ENCODE measurements around the gene TCTN1.

Gene TCTN1

GRCh38 chr12:110613071-110613770 is 708 bp upstream of the TCTN1 start:
- no peak for TF ChIP-seq CTCF (IDR thresholded peaks at IDR 0.05; ENCODE audit: low read depth, low read length)
- peak overlapping the region; percentile 73 for H3K4me3 ChIP-seq (ENCODE audit: low read depth, low read length)

GRCh38 chr12:110615171-110615570 is 1.2 kb downstream of the TCTN1 start:
- H3K4me3 ChIP-seq (ENCODE audit: low read depth, low read length), result no peak overlapping the region

GRCh38 chr12:110616471-110617115 is 2.7 kb downstream of the TCTN1 start:
- H3K4me3 ChIP-seq (ENCODE audit: low read depth, low read length), result no peak overlapping the region
- no peak for TF ChIP-seq CTCF (IDR thresholded peaks at IDR 0.05; ENCODE audit: low read depth, low read length)

More at GRCh38 chr12:110615171-110615570, 1.2 kb downstream of the TCTN1 start:
- TF ChIP-seq CTCF (IDR thresholded peaks at IDR 0.05; ENCODE audit: low read depth, low read length), result no peak

- no peak for TF ChIP-seq CTCF (IDR thresholded peaks at IDR 0.05; ENCODE audit: low read depth, low read length)
- H3K4me3 ChIP-seq (ENCODE audit: low read depth, low read length), result no peak overlapping the region
Measured at GRCh38 chr12:110619534-110619953, 5.6 kb downstream of the TCTN1 start.

GRCh38 chr12:110622582-110622981 is 8.7 kb downstream of the TCTN1 start:
- no peak for TF ChIP-seq CTCF (IDR thresholded peaks at IDR 0.05; ENCODE audit: low read depth, low read length)
- no peak overlapping the region for H3K4me3 ChIP-seq (ENCODE audit: low read depth, low read length)

- TF ChIP-seq CTCF (IDR thresholded peaks at IDR 0.05; ENCODE audit: low read depth, low read length), result no peak
- H3K4me3 ChIP-seq (ENCODE audit: low read depth, low read length), result no peak overlapping the region
Measured at GRCh38 chr12:110627500-110628195, 13.7 kb downstream of the TCTN1 start.

- no peak overlapping the region for H3K4me3 ChIP-seq (ENCODE audit: low read depth, low read length)
- TF ChIP-seq CTCF (IDR thresholded peaks at IDR 0.05; ENCODE audit: low read depth, low read length), result no peak
Measured at GRCh38 chr12:110635055-110635454, 21.1 kb downstream of the TCTN1 start.

Data from WI38 (cell line).